Measurements from ENCODE around the gene CIAO3. TPM values are rescaled to one million over a fixed set of nuclear protein-coding genes. Genes with fewer than 3 reads are reported as not detected.
"Not testable (repeated sequence)": the region's sequence is repeated elsewhere in the genome, so short reads cannot be mapped to it uniquely, and the experiment has no call there.

The CIAO3 gene
- total RNA-seq, 4 donors from 2014 or later = 39.8 to 53.2 (median 45.6) TPM

DNA sequence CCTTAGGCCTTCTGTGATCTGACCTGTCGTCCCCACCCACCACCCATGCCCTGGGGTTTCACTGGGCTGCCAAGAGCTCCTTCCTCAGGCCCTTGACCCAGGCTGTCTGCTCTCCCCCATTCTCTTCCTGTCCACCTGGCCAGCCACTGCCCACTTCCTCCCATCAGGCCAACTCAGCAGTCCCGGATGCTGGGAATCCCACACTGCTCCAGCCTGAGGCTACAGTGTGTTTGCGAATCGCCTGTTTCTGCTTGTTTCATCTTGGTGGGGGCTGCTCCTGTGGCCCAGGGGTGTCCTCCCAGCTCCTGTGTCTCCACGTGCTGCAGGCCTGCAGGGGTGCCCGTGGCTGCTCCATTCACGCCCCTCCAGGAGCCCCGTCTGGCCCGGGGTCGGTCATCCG is 26.7 kb downstream of the CIAO3 start:
- H3K9me3 ChIP-seq = no peaks in the 10 kb centered on the region
- H3K4me1 ChIP-seq = peaks cover 0 to 68% (median 33%) of the 10 kb centered on the region in 4 donors
- peak overlapping the region in 1 of 4 donors; percentile 89 for H3K4me3 ChIP-seq
- no peaks in the 10 kb centered on the region for H3K36me3 ChIP-seq
- H3K27ac ChIP-seq = peak overlapping the region in 2 of 4 donors; percentile 58 to 63
- TF ChIP-seq EP300 (IDR thresholded peaks at IDR 0.05) = no peak
- no peak for TF ChIP-seq POLR2A (IDR thresholded peaks at IDR 0.05)
- TF ChIP-seq, protein P1, sequence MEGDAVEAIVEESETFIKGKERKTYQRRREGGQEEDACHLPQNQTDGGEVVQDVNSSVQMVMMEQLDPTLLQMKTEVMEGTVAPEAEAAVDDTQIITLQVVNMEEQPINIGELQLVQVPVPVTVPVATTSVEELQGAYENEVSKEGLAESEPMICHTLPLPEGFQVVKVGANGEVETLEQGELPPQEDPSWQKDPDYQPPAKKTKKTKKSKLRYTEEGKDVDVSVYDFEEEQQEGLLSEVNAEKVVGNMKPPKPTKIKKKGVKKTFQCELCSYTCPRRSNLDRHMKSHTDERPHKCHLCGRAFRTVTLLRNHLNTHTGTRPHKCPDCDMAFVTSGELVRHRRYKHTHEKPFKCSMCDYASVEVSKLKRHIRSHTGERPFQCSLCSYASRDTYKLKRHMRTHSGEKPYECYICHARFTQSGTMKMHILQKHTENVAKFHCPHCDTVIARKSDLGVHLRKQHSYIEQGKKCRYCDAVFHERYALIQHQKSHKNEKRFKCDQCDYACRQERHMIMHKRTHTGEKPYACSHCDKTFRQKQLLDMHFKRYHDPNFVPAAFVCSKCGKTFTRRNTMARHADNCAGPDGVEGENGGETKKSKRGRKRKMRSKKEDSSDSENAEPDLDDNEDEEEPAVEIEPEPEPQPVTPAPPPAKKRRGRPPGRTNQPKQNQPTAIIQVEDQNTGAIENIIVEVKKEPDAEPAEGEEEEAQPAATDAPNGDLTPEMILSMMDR (IDR thresholded peaks at IDR 0.05) = no peak
- peaks cover 0 to 26% of the 10 kb centered on the region in 2 donors for H3K27me3 ChIP-seq
- 53 to 71% methylated on average over 3 to 10 of the region's 11 CpGs for WGBS, 2 donors
- DNase-seq (ENCODE audit: low spot score in 2 of 2) = no peak

DNA sequence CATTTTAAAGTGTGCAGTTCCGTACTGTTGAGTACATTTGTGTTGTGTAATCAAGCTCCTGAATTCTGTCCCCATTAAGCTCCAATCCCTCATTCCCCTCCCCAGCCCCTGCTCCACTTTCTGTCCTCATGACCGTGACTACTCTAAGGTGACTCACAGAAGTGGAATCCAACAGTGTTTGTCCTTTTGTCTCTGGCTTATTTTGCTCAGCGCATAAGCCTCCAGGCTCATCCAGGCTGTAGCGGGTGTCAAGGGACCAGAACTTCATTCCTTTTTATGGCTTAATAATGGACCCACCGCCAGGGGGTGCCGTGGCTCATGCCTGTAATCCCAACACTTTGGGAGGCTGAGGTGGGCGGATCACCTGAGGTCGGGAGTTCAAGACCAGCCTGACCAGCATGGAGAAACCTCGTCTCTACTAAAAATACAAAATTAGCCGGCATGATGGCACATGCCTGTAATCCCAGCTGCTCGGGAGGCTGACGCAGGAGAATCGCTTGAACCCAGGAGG is 28.0 kb downstream of the CIAO3 start:
- WGBS, 2 donors = 55 to 58% methylated on average over 13 of the region's 13 CpGs
- H3K9me3 ChIP-seq = not testable (repeated sequence)
- H3K4me1 ChIP-seq = peaks cover 0 to 55% (median 25%) of the 10 kb centered on the region in 4 donors

DNA sequence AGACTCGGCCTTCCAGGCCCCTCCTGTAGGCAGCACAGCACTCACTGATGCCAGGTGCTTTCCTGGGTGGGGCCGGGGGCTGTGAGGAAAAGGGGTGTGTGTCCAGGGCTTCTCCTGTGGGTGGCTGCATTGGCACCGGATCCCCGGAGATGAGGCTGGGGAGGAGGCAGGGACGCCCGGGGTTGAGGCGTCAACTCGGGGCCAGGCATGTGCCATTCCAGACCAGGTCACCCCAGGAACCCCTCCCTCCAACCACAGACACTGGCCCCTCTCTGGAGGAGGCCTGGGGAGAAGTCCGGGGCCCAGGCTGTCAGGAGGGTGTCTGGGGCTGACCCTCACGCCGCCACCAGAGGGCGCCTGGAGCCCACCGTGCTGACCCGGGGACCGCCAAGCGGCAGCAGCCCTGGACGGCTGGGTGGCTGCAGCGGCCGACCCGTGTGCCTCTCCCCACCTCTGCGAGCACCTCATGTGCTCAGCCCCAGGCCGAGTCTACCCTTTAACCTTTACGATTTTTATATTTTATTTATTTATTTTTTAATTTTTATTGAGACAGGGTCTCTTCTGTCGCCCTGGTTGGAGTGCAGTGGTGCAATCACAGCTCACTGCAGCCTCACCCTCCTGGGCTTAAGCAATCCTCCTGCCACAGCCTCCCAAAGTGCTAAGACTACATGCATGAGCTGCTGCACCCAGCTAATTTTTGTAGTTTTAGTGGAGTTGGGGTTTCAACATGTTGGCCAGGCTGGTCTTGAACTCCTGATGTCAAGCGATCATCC is 29.1 kb downstream of the CIAO3 start:
- Histone ChIP-seq H3K4me1 (peaks cover 0 to 52% (median 19%) of the 10 kb centered on the region in 4 donors), H3K36me3 (no peaks in the 10 kb centered on the region), H3K9me3 (no peaks in the 10 kb centered on the region), H3K27me3 (peaks cover 2 to 48% of the 10 kb centered on the region in 2 donors), H3K27ac (no peak overlapping the region), H3K4me3 (no peak overlapping the region)
- no peak for TF ChIP-seq EP300 (IDR thresholded peaks at IDR 0.05)
- TF ChIP-seq, protein P1 (IDR thresholded peaks at IDR 0.05) = peak; percentile 90 to 95 (median 94)
- peak in 1 of 2 donors; percentile 55 for DNase-seq (ENCODE audit: low spot score in 2 of 2)
- 12 to 14% methylated on average over 24 to 25 of the region's 25 CpGs for WGBS, 2 donors

More for the DNA sequence above, 28.0 kb downstream of the CIAO3 start:
- not testable (repeated sequence) for H3K36me3 ChIP-seq; H3K4me3 ChIP-seq; H3K27ac ChIP-seq; DNase-seq (ENCODE audit: low spot score in 2 of 2)
- TF ChIP-seq, protein P1 (IDR thresholded peaks at IDR 0.05) = peak in 3 of 5 experiments; percentile 18 to 40 (median 31)
- H3K27me3 ChIP-seq = peaks cover under 1 to 39% of the 10 kb centered on the region in 2 donors

DNA sequence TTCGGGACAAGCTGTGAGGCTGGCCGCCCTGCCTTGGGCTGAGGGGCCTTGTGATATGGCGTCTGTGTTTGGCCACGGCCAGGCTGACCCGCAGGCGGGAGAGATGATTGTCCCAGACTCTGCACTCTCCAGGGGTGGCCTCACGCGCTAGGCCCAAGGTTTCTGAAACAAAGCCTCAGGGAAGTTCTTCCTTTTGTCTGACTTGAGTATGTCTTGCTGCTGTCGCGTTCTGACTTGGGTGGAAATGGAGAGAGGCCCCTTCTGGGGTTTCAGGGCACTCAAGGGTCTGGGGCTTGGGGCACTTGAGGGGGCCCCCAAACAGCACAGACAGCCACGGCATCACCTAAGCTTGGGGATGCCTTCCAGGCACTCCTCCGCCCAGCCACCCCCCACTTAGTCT is 29.7 kb downstream of the CIAO3 start:
- Histone ChIP-seq H3K36me3 (no peaks in the 10 kb centered on the region), H3K4me1 (peaks cover 0 to 52% (median 16%) of the 10 kb centered on the region in 4 donors), H3K9me3 (no peaks in the 10 kb centered on the region), H3K27ac (no peak overlapping the region), H3K4me3 (no peak overlapping the region), H3K27me3 (peaks cover 2 to 55% of the 10 kb centered on the region in 2 donors)
- no peak for DNase-seq (ENCODE audit: low spot score in 2 of 2)
- 73% methylated on average over 12 of the region's 12 CpGs for WGBS, 2 donors
- TF ChIP-seq, protein P1 (IDR thresholded peaks at IDR 0.05) = no peak
- TF ChIP-seq POLR2A (IDR thresholded peaks at IDR 0.05) = no peak
- no peak for TF ChIP-seq EP300 (IDR thresholded peaks at IDR 0.05)

DNA sequence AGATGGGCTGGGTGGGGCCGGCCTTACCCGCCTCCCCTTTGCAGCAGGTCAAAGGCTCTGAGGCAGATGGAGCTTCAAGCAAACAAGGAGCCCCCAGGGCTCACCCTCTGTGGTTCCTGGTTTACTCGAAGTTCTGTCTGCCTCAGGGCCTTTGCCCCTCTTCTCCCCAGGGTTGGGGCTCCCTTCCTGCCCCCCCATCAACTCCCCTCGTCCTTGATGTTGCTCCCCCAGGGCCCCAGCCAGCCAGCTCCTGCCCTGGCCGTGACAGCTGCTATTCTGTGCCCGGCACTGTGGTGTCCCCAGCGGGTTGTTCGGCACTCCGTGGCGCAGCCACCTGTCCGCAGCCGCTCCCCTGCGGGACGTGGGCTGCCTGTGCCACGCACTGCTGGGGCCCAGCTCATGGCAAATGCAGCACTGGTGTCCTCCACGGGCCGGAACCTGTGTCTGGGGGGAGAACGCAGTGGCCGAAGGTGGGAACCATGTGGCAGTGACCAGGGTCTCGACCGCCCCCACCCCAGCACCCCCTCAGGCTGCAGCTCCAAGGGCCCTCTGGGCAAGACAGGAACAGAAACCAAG is 30.2 kb downstream of the CIAO3 start:
- H3K27me3 ChIP-seq = peaks cover 2 to 57% of the 10 kb centered on the region in 2 donors

More for the DNA sequence above, 30.2 kb downstream of the CIAO3 start:
- TF ChIP-seq EP300 (IDR thresholded peaks at IDR 0.05) = no peak
- TF ChIP-seq, protein P1 (IDR thresholded peaks at IDR 0.05) = no peak
- H3K4me1 ChIP-seq = peaks cover 0 to 50% (median 13%) of the 10 kb centered on the region in 4 donors
- H3K27ac ChIP-seq = no peak overlapping the region
- DNase-seq (ENCODE audit: low spot score in 2 of 2) = no peak
- H3K4me3 ChIP-seq = no peak overlapping the region
- no peaks in the 10 kb centered on the region for H3K9me3 ChIP-seq
- no peaks in the 10 kb centered on the region for H3K36me3 ChIP-seq
- WGBS, 2 donors = 58 to 59% methylated on average over 11 to 15 of the region's 21 CpGs
